Measurements from ENCODE around the gene CSH1.
"Not testable (repeated sequence)": the region's sequence is repeated elsewhere in the genome, so short reads cannot be mapped to it uniquely, and the experiment has no call there.

DNA sequence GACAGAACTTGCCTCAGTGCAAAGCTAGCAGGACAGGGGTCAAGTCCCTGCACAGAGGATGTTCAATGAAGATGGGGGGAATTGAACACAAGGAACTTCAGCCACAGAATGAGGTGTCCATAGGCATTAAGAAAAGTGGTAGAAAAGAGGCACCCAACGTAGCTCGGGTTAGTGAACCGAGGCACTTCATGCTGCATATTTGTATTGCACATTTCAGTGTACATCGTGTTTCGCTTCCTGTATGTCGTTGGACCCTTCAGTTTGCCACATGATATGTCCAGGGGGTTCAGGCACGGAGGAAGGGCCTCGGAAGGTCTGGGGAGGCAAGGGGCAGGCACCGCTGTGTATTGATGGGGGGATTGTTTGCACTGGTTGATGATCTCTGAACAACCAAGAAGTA is 18.0 kb downstream of the CSH1 start:
- not testable (repeated sequence) for TF ChIP-seq POLR2AphosphoS5 (IDR thresholded peaks at IDR 0.05; ENCODE audit: borderline replicate concordance, low read depth, low read length); EZH2 (IDR thresholded peaks at IDR 0.05); FOXP2 (optimal IDR thresholded peaks at IDR 0.05; ENCODE audit: control extremely low read depth, extremely low read length, insufficient read depth)

Measured in SK-N-MC (cell line).